Gastrocnemius medialis (tissue), 4 donors: ENCODE results near the gene FGA. TPM values are rescaled to one million over a fixed set of nuclear protein-coding genes. Genes with fewer than 3 reads are reported as not detected.

Experiments used
- ATAC-seq, 2 donors: fragments of 150-250 bp; one replicate each; pipeline ENCODE4 v1.9.1; 2016
- DNase-seq, 2 donors: peaks; one replicate each; pipeline ENCODE4 v3.0.0-alpha.2; 2019
- H3K27ac ChIP-seq, 4 donors: fragments of 200-600 bp; sonication (generic); 1 replicate in 1 of 4; 2 replicates in 3 of 4; pipeline ENCODE4 v1.5.1; 2016 to 2018; ENCODE audit warnings: mild to moderate bottlenecking in 2 of 4, moderate library complexity in 1 of 4
- H3K27me3 ChIP-seq, 3 donors: fragments of 200-600 bp; sonication (generic) in 2 of 3; 1 replicate in 1 of 3; 2 replicates in 2 of 3; pipeline versions ENCODE4 v1.5.1 to v1.6.0; 2016 to 2019; ENCODE audit warnings: mild to moderate bottlenecking in 1 of 3, moderate library complexity in 1 of 3
- H3K36me3 ChIP-seq, 2 donors: fragments of 200-600 bp; sonication (generic) in 1 of 2; one replicate each; pipeline ENCODE4 v1.5.1; 2017 to 2018
- H3K4me1 ChIP-seq, 2 donors: fragments of 200-600 bp; sonication (generic) in 1 of 2; one replicate each; pipeline ENCODE4 v1.5.1; 2016 to 2017; ENCODE audit warnings: mild to moderate bottlenecking in 2 of 2
- H3K4me3 ChIP-seq, 4 donors: fragments of 200-600 bp; sonication (generic) in 3 of 4; 1 replicate in 1 of 4; 2 replicates in 3 of 4; pipeline ENCODE4 v1.5.1; 2016 to 2019; ENCODE audit warnings: mild to moderate bottlenecking in 2 of 4
- H3K9me3 ChIP-seq, 3 donors: fragments of 200-600 bp; sonication (generic) in 2 of 3; 1 replicate in 1 of 3; 2 replicates in 2 of 3; pipeline ENCODE4 v1.5.1; 2016 to 2019
- CTCF ChIP-seq, 5 experiments: fragments of 450-650 bp in 3 of 5; fragments of 200-600 bp in 2 of 5; sonication (generic) in 2 of 5; IDR thresholded peaks in 4 of 5; conservative IDR thresholded peaks in 1 of 5; 1 replicate in 4 of 5; 2 replicates in 1 of 5; pipeline ENCODE4 v1.5.1; 2016 to 2019; ENCODE audit warnings: antibody characterized with exemption in 5 of 5, mild to moderate bottlenecking in 3 of 5, moderate library complexity in 3 of 5
- POLR2A ChIP-seq, 2 donors: fragments of 450-650 bp; IDR thresholded peaks; one replicate each; pipeline ENCODE4 v1.6.1; 2017; ENCODE audit warnings: antibody characterized with exemption in 2 of 2, mild to moderate bottlenecking in 2 of 2, moderate library complexity in 2 of 2
- in situ Hi-C, 4 donors: fragments of 200-750 bp; cut with MboI; loops; one replicate each; pipeline versions ENCODE4 v1.15.0 to v1.8.0; 2017; ENCODE audit warnings: low sequenced_read_pairs in 4 of 4
- intact Hi-C: fragments of 100-400 bp; cut with DNase I; formaldehyde crosslinking; loops from one replicate; pipeline ENCODE4 v1.15.1; 2023; ENCODE audit warnings: low total_unique reads
- total RNA-seq, 4 donors: library from RNA; depleted of rRNA; stranded (reverse); fragments of >200 nt; gene quantifications; one replicate each; pipeline versions ENCODE4 v1.1.0 to v1.2.3, GENCODE V29; 2016

The FGA gene
- total RNA-seq, 4 donors from 2014 or later: 22.2 to 49.0 TPM; not detected in 2

DNA sequence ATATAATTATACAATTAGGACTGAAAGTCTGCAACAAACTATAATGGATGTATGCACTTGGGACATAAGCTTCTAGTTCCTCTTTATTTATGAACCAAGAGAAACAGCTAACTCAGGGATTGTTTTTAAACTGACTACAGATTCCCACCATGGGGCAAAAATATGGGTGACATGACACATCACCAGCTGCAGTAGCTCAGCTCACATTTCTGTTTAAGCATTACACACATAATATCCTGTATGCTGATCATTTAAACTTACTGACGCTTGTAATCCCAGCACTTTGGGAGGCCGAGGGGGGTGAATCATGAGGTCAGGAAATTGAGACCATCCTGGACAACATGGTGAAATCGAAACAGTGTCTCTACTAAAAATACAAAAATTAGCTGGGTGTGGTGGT, 16.2 kb downstream of the FGA start:
- no peak for ATAC-seq
- H3K27me3 ChIP-seq: no peaks in the 10 kb centered on the region
- no peak for TF ChIP-seq CTCF (IDR thresholded peaks at IDR 0.05 in 4 of 5, conservative IDR thresholded peaks at IDR 0.05 in 1 of 5)
- TF ChIP-seq POLR2A (IDR thresholded peaks at IDR 0.05): no peak
- H3K4me3 ChIP-seq: no peak overlapping the region
- H3K4me1 ChIP-seq: no peaks in the 10 kb centered on the region
- in situ Hi-C loops: loop anchor here in 1 of 4 donors (25.0 kb wide), 1 partner anchor 788 kb away; no protein-coding TSS in a partner anchor
- intact Hi-C loops: no loop called here
- H3K36me3 ChIP-seq: no peaks in the 10 kb centered on the region
- no peak overlapping the region for H3K27ac ChIP-seq
- H3K9me3 ChIP-seq: no peaks in the 10 kb centered on the region
- DNase-seq: no peak

- Histone ChIP-seq H3K27me3 (no peaks in the 10 kb centered on the region), H3K36me3 (no peaks in the 10 kb centered on the region), H3K9me3 (no peaks in the 10 kb centered on the region), H3K4me1 (no peaks in the 10 kb centered on the region), H3K27ac (no peak overlapping the region), H3K4me3 (no peak overlapping the region)
- in situ Hi-C loops: loop anchor here in 1 of 4 donors (25.0 kb wide), 1 partner anchor 789 kb away; no protein-coding TSS in a partner anchor
- DNase-seq (no peak), ATAC-seq (no peak)
- intact Hi-C loops: no loop called here
- TF ChIP-seq POLR2A (IDR thresholded peaks at IDR 0.05): no peak
- no peak for TF ChIP-seq CTCF (IDR thresholded peaks at IDR 0.05 in 4 of 5, conservative IDR thresholded peaks at IDR 0.05 in 1 of 5)
Observed at GRCh38 chr4:154573190-154573870, 17.2 kb downstream of the FGA start.

- Histone ChIP-seq H3K9me3 (no peaks in the 10 kb centered on the region), H3K4me3 (no peak overlapping the region), H3K27me3 (no peaks in the 10 kb centered on the region), H3K36me3 (no peaks in the 10 kb centered on the region), H3K4me1 (no peaks in the 10 kb centered on the region), H3K27ac (no peak overlapping the region)
- DNase-seq: no peak
- no peak for ATAC-seq
- TF ChIP-seq POLR2A (IDR thresholded peaks at IDR 0.05) (no peak), CTCF (IDR thresholded peaks at IDR 0.05 in 4 of 5, conservative IDR thresholded peaks at IDR 0.05 in 1 of 5) (no peak)
- intact Hi-C loops (no loop called here), in situ Hi-C loops (loop anchor here in 1 of 4 donors (25.0 kb wide), 1 partner anchor 793 kb away; no protein-coding TSS in a partner anchor)
Observed at GRCh38 chr4:154569584-154569983, 21.0 kb downstream of the FGA start.

DNA sequence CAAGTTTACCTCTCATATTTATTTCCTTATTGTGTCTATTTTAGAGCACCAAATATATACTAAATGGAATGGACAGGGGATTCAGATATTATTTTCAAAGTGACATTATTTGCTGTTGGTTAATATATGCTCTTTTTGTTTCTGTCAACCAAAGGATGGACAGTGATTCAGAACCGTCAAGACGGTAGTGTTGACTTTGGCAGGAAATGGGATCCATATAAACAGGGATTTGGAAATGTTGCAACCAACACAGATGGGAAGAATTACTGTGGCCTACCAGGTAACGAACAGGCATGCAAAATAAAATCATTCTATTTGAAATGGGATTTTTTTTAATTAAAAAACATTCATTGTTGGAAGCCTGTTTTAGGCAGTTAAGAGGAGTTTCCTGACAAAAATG, 21.5 kb downstream of the FGA start:
- Histone ChIP-seq H3K27ac (no peak overlapping the region), H3K36me3 (no peaks in the 10 kb centered on the region), H3K27me3 (no peaks in the 10 kb centered on the region), H3K4me1 (no peaks in the 10 kb centered on the region), H3K9me3 (no peaks in the 10 kb centered on the region), H3K4me3 (no peak overlapping the region)
- intact Hi-C loops: no loop called here
- in situ Hi-C loops: loop anchor here in 1 of 4 donors (25.0 kb wide), 1 partner anchor 793 kb away; no protein-coding TSS in a partner anchor
- DNase-seq (no peak), ATAC-seq (no peak)
- TF ChIP-seq CTCF (IDR thresholded peaks at IDR 0.05 in 4 of 5, conservative IDR thresholded peaks at IDR 0.05 in 1 of 5): no peak
- no peak for TF ChIP-seq POLR2A (IDR thresholded peaks at IDR 0.05)
